IPS-18c (cell line): ENCODE data around the gene ALDH1A2.

Experiments used
- H3K4me3 ChIP-seq: 2 replicates; pipeline ENCODE4 v1.7.0; 2013; ENCODE audit warnings: low read depth, mild to moderate bottlenecking, low read length, moderate library complexity; ENCODE audit not compliant: insufficient read depth
- H3K9me3 ChIP-seq: one replicate; pipeline ENCODE4 v1.6.1; 2013; ENCODE audit warnings: mild to moderate bottlenecking, low read length, moderate library complexity; ENCODE audit not compliant: control insufficient read depth, insufficient read depth

Gene ALDH1A2

DNA sequence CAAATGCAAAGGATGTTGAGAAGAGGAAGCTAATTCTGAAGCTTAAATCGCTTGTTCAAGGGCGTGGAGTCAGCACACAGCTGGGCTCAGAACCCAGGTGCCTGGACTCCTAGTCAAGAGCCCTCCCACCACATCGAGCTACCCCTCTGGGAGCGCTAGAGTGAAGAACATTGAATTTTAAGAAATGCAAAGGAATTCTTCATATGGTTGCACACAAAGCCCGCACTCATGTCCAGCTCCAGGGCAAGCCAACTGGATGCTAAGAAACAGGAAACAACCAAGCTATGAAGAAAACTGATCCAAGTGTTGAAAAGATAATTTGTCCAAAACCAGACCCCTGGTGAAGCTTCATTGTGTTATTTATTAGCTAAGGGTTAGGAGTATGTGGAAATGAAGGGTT, 122.3 kb downstream of the ALDH1A2 start:
- H3K4me3 ChIP-seq: no peak overlapping the region
- no peaks in the 10 kb centered on the region for H3K9me3 ChIP-seq

GRCh38 chr15:57941816-57942215, 123.7 kb downstream of the ALDH1A2 start:
- Histone ChIP-seq H3K4me3 (no peak overlapping the region), H3K9me3 (no peaks in the 10 kb centered on the region)

GRCh38 chr15:57932348-57932747, 133.2 kb downstream of the ALDH1A2 start:
- Histone ChIP-seq H3K4me3 (no peak overlapping the region), H3K9me3 (no peaks in the 10 kb centered on the region)

- H3K9me3 ChIP-seq: no peaks in the 10 kb centered on the region
- H3K4me3 ChIP-seq: no peak overlapping the region
Observed at GRCh38 chr15:57931570-57931969, 133.9 kb downstream of the ALDH1A2 start.

DNA sequence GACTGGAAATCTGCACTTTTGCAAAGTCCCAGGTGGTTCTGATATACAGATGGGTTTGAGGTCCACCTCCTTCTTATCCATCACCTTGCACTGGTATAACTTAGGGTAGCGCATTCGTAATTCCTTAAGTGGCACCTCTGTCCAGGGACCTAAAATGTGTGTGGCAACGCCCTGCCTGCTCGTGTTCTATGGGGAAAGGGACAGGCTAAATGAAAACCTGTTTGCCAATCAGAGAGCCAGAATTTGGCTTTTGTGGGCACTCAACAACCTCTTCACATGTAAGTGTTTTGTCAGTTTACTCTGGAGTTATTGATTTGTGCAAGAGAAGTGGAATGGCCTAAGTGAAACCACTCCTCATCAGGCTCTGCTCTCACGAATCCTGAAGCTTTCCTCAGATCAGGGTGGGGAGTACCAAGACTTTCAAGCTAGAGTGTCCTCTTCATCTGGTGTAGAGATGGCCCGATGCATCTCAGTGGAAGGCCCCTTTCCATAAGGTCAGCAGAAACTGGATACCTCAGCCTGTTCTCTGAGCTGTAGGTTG, 138.3 kb downstream of the ALDH1A2 start:
- Histone ChIP-seq H3K9me3 (no peaks in the 10 kb centered on the region), H3K4me3 (no peak overlapping the region)

DNA sequence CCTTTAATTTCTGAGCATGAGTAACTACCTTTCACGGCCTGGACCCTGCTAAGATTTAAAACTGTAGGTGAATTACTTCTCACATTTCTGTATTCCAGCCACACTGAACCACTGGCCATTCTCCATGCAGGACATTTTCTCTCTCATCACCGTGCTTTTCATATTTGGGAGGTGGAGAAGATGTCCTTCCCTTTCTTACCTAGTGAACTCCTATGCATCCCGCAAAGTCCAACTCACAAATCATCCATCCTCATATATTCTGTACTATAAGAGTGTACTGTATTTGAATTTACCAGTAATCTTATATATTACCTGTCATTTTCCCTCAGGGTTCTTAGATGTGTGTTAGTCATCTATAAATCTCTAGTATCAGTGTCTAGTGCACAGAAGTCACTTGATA, 139.9 kb downstream of the ALDH1A2 start:
- Histone ChIP-seq H3K9me3 (no peaks in the 10 kb centered on the region), H3K4me3 (no peak overlapping the region)

- Histone ChIP-seq H3K9me3 (no peaks in the 10 kb centered on the region), H3K4me3 (no peak overlapping the region)
Observed at GRCh38 chr15:57924598-57924997, 140.9 kb downstream of the ALDH1A2 start.

DNA sequence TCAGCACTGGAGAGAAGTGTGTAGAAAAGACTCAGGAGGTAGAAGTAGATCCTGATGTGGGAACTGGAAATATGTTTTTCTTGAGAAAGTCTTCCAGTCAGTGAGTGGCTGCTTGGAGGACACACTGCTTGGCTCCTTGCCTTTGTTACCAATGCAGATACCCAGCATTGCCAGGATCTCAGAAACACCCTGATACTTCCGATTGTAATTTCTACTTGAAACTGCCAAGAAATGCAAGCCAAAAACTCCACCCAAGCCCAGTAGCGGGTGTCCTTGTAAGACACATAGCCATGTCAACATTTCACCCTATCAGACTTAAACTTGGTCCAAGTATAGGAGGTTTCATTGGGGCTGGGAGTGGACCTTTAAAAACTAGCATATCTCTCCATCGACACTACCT, 141.8 kb downstream of the ALDH1A2 start:
- H3K9me3 ChIP-seq: no peaks in the 10 kb centered on the region
- H3K4me3 ChIP-seq: no peak overlapping the region

DNA sequence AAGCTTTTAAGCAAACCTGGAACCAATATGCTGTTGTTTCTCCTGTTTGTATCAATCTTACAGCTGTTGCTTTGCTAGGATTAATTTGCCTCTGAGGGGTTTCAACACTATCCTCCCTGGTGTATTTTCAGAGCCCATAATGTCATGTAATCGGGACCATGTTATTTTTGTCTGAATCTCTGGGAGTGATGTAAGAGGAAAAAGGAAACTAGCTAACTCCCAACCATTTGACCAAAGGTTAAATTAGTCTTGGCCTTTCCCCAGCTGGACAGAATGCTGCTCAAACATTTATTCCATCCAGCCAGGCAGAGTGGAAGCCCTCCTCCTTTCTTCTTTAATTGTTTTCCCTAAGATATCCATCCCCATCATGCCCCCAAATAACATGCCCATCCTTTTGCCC, 142.2 kb downstream of the ALDH1A2 start:
- Histone ChIP-seq H3K9me3 (no peaks in the 10 kb centered on the region), H3K4me3 (no peak overlapping the region)

- H3K4me3 ChIP-seq: no peak overlapping the region
- no peaks in the 10 kb centered on the region for H3K9me3 ChIP-seq
Observed at GRCh38 chr15:57922776-57923175, 142.7 kb downstream of the ALDH1A2 start.

GRCh38 chr15:57921371-57921770, 144.1 kb downstream of the ALDH1A2 start:
- no peak overlapping the region for H3K4me3 ChIP-seq
- H3K9me3 ChIP-seq: no peaks in the 10 kb centered on the region

GRCh38 chr15:57920911-57921310, 144.6 kb downstream of the ALDH1A2 start:
- no peak overlapping the region for H3K4me3 ChIP-seq
- H3K9me3 ChIP-seq: no peaks in the 10 kb centered on the region

GRCh38 chr15:57919754-57920153, 145.8 kb downstream of the ALDH1A2 start:
- Histone ChIP-seq H3K9me3 (no peaks in the 10 kb centered on the region), H3K4me3 (no peak overlapping the region)

DNA sequence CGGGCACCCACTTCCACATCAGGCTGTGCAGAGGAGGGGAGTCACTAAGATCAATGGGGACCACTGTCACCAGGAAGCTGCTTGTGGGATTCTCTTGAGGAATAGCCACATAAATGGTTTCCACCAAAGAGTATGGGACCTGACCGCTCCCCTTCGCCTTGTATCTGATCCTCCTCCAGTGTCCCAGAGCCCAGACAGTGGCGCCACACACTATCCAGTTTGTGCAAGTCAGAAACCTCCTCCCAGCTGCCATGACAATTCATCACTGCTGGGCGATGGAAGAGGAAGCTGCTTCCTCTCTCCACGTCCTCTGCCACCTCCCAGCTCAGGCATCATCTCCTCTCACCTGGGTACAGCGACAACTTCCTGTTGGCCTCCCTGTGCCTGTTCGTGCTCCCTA, 147.5 kb downstream of the ALDH1A2 start:
- Histone ChIP-seq H3K4me3 (no peak overlapping the region), H3K9me3 (no peaks in the 10 kb centered on the region)

DNA sequence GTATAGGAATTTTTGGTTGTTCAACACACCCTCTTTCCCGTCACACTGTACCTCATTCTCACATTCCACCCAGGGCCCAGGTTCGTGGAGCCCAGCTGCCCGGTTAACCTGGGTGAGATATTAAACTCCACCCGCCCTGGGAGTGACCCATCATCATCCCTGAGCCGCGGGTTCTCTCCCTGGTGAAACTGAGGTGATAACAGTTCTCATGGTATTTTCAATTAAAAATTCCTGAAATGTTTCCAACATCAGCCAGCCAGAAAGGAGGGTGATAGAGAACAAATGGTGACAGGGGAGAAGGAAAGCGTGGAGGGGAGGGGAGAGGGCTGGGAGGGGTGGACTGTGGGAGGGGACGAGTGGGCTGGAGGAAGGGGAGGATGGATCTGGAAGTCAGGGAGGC, 148.8 kb downstream of the ALDH1A2 start:
- H3K4me3 ChIP-seq: no peak overlapping the region
- H3K9me3 ChIP-seq: no peaks in the 10 kb centered on the region

GRCh38 chr15:57915827-57916531, 149.5 kb downstream of the ALDH1A2 start:
- no peaks in the 10 kb centered on the region for H3K9me3 ChIP-seq
- no peak overlapping the region for H3K4me3 ChIP-seq

DNA sequence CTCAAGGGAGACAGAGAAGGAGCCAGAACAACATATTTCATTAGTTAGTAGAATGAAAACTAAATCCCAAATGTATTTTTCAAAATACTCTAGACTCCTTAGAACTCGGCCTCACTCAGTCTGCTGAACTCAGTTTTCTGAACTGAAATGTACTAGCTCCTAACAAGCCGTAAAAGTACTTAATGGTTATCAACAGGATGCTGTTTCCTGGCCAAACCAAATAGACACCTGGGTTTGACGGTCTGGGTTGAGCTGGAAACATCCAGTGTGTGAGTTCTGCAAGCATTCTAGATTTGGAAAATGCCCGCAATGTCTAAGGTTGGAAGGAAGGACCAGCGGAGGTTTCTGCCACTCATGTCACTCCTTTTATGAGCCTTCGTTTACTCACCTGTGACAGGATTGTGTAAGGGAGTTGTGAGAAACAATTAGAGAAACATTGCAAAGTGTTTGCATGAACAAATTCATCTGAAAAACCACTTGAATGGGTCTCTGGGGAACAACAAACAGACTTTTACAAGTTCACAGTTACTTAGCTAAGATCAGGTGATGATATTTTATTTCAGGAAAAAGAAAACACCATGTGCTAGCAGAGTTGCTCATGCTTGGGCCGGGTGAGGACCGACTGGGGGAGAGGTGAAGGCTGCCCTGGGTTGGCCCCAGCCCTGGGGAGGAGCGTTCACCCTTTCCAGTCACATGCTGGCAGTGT, 151.0 kb downstream of the ALDH1A2 start:
- Histone ChIP-seq H3K4me3 (no peak overlapping the region), H3K9me3 (no peaks in the 10 kb centered on the region)

- H3K4me3 ChIP-seq: no peak overlapping the region
Observed at GRCh38 chr15:57911247-57911646, 154.3 kb downstream of the ALDH1A2 start.

More at GRCh38 chr15:57911247-57911646, 154.3 kb downstream of the ALDH1A2 start:
- H3K9me3 ChIP-seq: no peaks in the 10 kb centered on the region
